Activated CD8-positive, alpha-beta memory T cell treated with anti-CD3 and anti-CD28 coated beads, Interleukin-2, amount 50 U/mL, for 24 hours (primary cell): ENCODE results near the gene LILRB1.
"Not testable (repeated sequence)": the region's sequence is repeated elsewhere in the genome, so short reads cannot be mapped to it uniquely, and the experiment has no call there.

Experiments used
- DNase-seq: peaks from one replicate; pipeline ENCODE4 v3.0.0-alpha.2; 2020; ENCODE audit errors: extremely low read depth

Gene LILRB1

DNA sequence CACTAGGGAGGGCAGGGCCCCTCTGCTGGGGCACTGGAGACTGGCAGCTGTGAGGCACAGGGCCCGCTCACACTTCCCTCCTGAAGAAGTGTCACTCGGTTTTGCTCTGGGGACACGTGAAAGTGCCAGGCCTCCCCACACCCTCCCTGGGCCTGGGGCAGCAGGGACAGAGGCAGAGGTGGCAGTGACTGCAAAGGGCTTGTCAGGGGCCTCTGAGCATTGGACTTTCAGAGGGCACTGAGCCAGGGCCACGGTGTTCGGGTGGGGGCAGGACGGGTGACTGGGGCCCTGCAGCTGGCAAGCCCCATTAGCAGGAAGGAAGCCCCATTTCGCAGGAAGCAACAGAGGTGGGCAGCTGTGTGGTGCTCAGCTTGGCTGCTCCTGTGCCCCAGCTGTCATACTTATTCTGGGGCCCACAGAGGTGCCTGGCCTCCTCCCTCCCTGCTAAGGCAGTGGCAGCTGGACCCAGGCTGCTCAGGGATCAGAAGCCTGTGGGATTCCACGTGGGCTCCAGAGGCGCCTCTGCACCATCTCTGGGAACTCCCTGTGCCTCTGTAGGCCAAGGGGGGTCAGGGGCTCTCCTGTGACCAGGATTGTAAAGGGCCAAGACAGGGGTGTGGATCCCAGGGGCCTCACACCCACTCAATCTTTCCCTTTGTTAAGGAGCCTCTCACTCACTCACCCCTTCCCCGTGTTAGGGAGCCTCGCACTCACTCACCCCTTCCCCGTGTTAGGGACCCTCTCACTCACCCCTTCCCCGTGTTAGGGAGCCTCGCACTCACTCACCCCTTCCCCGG lies 5.2 kb upstream of the LILRB1 start:
- DNase-seq = not testable (repeated sequence)

DNA sequence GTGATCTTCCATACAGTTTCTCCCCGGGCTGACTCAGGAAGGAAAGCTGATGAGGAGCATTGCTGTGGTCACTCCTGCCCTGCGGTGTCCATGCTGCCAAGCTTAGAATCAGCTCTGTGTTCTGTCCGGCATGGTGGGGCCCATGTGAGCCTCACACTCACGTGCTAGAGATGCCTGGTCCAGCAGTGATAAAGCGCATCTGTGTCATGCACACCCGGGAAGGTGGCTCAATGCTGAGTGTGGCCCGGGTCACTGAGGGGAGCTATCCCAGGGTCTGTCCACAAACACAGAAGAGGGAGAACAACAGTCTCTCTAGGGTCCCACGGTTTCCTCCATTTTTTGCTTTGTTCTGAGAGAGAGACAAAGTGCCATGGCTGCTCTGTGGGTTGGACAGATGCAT lies 3.5 kb upstream of the LILRB1 start:
- no peak for DNase-seq

DNA sequence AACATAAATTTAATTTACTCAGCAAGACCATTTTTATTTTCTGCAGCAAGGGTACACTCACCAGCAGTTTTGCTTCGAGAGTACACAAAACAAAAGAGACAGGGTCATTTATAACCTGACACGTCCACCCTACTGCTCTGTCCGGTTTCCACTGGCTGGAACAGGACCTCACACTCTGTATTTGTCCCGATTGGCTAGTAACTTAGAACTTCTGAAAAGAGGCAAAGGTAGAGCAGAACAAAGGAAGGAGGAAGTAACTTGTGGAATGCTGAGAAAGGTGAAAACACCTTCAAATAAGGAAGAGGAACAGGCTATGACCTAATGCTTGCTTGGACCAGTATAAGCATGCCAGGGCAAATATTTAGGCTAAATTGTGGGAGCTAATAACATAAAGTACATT lies 2.4 kb upstream of the LILRB1 start:
- DNase-seq = not testable (repeated sequence)

DNA sequence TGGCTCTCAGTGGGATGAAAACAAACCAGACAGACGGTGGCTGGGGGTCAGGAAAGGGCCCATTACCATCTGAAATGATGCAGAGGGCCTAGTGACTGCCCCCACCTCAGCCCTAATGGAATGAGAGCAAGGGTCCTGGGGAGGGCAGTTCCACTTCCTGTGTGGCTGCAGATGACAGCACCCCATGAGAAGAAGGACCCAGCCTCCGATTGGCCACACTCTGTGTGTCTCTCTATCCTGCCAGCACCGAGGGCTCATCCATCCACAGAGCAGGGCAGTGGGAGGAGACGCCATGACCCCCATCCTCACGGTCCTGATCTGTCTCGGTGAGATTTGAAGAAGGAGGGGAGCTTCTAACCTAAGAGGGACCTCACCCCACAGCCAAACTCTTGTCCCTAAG lies 498 bp downstream of the LILRB1 start:
- DNase-seq = no peak

DNA sequence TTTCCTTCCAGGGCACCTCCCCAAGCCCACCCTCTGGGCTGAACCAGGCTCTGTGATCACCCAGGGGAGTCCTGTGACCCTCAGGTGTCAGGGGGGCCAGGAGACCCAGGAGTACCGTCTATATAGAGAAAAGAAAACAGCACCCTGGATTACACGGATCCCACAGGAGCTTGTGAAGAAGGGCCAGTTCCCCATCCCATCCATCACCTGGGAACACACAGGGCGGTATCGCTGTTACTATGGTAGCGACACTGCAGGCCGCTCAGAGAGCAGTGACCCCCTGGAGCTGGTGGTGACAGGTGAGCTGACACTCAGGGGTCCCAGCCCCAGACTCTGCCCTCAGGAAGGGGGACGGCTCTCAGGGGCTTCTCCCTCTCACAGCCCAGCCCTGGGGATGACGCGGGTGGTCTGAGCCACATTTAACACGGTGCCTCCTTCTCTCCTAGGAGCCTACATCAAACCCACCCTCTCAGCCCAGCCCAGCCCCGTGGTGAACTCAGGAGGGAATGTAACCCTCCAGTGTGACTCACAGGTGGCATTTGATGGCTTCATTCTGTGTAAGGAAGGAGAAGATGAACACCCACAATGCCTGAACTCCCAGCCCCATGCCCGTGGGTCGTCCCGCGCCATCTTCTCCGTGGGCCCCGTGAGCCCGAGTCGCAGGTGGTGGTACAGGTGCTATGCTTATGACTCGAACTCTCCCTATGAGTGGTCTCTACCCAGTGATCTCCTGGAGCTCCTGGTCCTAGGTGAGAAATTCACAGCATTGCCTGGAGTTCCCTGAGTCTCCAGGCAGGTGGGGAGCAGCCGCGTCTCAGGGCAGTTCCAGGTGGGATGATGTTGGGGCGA lies 1.4 kb downstream of the LILRB1 start:
- DNase-seq = not testable (repeated sequence)

DNA sequence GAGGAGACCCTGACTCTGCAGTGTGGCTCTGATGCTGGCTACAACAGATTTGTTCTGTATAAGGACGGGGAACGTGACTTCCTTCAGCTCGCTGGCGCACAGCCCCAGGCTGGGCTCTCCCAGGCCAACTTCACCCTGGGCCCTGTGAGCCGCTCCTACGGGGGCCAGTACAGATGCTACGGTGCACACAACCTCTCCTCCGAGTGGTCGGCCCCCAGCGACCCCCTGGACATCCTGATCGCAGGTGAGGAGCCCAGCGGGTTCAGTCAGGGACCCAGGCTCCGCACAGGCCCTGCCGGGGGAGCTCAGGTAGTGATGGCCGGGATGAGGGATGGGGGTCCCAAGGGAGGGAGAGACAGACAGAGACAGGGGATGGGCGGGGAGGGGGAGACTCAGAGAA lies 2.2 kb downstream of the LILRB1 start:
- not testable (repeated sequence) for DNase-seq

DNA sequence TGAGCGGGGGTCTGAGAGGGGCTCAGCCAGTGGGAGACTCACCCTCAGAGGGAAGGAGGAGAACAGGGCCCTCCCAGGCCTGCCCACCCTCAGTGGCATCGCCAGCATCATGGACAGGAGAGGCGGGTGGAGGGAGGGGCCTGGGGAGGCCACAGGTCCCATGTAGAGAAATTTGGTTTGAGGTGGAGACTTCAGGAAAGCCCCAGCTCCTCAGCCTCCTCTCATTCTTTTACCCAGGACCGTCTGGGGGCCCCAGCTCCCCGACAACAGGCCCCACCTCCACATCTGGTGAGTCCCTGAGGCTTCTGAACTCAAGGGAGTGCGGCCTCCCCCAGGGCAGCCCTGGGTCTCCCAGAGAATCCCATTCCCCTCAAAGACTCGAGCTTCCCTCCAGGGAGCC lies 3.1 kb downstream of the LILRB1 start:
- no peak for DNase-seq

DNA sequence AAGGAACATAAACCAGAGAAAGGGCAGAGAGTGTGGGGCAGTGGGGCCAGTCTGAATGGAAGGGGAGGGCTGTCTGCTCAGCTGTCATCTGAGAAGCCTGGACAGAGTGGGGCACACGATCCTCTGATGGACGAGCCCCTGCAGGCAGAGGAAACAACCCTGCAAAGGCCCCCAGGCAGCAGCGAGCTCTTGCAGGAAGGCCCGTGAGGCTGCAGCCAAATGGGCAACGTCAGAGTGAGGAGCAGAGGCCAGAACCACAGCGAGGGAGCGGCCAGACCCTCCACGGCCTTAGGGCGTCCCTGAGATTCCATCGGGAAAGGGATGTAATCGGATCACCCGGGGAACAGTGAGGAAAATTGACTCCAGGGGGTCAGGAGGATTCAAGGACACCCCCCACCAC lies 5.8 kb downstream of the LILRB1 start:
- not testable (repeated sequence) for DNase-seq

DNA sequence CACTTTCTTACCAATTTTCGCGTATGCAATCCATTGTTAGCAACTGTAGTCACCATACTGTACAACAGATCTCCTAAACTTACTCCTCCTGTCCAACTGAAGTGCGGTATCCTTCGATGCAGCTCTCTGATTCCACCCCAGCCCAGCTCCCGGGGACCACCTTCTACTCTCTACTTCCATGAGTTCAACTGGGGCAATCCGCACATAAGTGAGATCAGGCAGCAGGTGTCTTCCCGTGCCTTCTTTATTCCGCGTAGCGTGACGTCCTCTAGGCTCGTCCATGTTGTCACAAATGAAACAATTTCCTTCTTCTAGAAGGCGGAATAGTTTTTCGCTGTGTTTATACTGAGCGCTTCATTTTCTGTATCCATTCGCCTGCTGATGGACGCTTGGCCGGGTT lies 8.4 kb downstream of the LILRB1 start:
- no peak for DNase-seq

DNA sequence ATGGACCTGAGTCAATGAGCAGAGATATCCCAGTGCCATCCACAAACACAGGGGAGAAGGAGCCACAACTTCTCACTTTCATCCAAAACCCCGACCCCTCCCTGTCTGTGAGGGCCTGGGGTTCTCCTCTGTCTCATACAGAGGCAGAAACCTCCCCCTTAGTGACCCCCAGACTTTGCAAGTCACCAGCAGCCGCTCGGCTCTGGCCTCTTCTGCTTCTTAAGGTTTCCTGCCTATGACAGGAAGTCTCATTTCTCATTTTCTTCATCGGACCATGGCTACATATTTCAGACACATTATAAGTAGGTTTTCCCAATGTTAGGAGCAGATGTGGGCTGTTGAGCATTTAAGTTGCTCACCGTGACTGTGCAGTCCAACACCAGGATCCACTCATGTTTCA lies 12.7 kb downstream of the LILRB1 start:
- not testable (repeated sequence) for DNase-seq

DNA sequence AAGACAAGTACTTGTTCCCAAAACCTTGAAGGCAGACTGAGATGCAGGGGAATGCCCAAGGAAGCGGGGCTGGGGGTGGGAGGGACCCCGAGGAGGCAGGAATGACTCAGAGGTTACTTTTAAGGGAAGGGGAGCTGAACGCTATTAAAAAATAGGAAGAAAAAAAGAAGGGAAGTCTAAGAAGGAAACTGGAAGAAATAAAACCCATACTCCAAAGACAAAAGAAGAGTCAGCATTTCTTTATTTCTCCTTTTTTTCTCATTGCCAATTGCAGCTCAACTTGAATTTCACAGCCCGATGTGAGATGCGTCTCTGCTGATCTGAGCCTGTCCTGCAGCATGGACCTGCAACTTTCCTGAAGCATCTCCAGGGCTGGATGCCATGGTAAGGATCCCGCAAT lies 13.3 kb downstream of the LILRB1 start:
- not testable (repeated sequence) for DNase-seq

DNA sequence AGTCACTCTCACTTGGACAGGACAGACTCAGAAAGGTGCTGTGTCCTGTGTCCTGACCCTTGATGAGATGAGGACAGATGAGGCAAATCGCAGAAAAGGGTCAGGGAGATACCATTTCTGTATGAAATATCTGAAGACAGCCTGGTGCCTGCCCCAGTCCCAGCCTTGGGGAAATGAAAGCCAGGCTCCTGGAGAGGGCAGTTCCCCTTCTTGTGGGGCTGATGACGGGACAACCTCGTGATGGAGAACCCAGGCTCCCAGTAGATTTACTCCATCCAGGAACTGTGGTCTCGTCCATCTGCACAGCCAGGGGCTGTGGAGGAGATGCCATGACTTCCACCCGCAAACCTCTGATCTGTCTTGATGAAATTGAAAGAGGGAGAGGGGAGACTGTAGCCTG lies 13.8 kb downstream of the LILRB1 start:
- no peak for DNase-seq

DNA sequence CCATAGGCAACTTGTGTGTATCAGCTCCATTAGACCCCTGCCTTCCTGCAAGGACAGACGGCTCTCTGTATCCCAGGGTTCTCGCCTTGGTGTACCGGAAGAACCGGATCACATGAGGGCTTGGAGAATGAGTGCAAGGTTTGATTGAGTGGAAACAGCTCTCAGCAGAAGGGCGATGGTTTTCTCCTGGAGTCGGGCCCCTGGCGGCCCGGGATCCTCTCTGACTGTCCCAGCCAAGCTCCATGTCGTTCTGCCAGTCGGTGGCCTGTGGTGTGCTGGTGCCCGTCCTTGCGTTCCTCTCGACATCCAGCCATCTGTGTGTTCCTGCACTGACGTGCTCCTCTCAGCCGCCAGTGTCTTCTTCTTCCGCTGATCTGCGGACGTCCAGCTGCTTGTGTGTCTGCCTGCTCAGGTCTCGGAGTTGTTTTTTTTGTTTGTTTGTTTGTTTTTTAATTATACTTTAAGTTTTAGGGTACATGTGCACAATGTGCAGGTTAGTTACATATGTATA lies 16.1 kb downstream of the LILRB1 start:
- no peak for DNase-seq

DNA sequence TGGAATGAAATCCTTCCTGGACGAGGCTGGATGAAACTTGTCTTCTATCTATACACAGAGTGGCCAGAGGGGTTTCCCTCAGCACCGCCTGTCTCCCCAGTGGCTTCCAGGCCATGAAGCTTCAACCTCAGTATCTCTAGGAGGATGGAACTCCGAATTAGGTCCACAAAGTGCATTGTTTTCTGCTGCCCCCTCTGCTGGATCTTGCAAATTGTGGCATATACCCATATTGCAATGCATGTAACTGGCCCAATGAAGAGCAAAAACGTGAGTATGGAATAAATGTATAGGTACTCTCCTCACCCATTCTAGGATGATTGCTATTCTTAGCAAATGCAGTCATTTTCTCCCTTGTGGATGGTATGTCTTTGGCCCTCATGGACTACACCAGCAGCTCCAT lies 17.8 kb downstream of the LILRB1 start:
- DNase-seq = no peak

DNA sequence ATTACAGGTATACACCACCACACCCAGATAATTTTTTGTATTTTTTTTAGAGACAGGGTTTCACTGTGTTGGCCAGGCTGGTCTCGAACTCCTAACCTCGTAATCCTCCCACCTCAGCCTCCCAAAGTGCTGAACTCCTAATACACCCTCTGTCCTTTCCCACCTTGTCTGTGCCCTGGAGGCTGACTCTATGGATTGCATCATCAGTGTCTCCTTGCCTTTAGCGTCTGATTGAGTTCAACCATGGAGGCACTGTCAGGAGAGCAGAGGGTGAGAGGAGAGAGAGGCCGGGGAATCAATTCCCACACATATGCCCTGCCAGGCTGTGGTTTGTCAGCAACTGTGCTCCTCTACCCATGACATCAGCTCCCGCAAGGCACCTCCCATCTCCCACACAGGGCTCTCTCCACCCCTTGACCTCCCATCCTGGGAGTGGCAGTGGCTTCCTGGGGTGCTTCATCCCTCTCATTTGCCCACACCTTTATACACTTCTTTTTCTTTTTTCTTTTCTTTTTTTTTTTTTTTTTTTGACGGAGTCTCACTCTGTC lies 19.9 kb downstream of the LILRB1 start:
- no peak for DNase-seq

DNA sequence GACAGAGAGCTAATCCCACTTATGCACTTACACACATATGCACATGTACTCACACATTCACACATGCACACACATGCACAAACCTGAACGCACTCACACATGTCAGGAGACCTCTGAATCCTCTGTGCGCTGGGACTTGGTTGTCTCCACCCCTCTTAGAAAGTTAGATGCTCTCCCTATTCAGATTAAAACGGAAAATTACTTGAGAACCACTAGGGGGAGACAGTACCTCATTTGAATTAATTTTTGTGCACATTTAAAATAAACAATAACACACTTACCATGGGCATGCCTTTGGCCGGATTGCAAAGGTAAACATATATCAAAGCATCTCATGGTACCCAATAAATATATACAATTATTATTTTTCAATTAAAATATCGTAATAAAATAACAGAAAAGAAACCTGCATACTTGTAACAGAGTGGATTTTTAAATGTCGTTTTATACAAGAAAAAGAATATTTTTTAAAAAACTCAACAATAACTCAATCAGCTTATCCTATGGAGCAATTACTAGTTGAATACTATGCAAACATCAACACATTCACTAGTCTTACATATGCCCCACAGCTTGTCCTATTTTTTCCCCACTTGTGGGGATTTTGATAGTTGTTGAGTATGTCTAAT lies 23.0 kb downstream of the LILRB1 start:
- no peak for DNase-seq

DNA sequence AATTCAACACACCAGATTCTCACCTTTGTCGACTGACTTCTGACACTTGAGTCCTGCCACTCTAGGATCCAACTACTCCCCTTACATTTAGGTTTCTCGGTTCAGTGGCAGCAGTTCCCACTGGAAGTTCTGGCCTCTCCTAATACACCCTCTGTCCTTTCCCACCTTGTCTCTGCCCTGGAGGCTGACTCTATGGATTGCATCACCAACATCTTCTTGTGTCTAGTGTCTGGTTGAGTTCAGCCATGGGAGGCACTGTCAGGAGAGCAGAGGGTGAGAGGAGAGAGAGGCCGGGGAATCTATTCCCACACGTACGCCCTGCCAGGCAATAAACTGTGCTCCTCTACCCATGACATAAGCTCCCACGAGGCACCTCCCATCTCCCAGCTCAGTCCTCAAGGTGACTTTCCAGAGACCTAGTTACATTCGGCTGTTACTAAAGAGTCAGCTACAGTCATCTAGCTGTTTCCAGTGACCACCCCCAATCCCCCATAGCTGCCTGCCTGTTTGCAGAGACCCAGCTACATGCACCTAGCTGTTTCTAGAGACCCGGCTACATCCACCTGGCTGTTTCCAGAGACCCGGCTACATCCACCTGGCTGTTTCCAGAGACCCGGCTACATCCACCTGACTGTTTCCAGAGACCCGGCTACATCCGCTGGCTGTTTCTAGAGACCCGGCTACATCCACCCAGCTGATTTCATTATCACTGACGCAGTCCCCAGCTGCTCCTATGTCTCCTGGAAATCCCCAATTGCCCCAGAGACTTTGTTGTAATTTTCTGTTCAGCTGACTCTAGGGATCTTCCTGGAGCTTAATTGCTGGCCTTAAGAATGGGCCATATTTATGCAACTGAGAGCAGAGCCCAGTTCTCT lies 24.4 kb downstream of the LILRB1 start:
- DNase-seq = no peak

DNA sequence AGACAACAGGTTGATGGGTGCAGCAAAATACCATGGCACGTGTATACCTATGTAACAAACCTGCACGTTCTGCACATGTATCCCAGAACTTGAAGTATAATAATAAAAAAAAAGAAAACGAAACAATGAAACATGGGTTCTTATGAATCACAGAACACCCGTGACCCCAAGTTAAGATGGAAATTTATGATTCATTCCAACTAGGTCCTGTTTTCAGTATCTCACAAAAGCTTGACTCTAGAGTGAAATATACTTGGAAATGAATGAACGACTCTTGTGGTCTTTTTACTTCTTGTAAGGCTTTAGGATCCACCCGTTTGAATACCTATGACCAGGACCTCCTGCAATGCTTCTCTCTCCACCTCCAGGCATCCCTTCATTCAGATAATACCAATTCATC lies 29.0 kb downstream of the LILRB1 start:
- no peak for DNase-seq

DNA sequence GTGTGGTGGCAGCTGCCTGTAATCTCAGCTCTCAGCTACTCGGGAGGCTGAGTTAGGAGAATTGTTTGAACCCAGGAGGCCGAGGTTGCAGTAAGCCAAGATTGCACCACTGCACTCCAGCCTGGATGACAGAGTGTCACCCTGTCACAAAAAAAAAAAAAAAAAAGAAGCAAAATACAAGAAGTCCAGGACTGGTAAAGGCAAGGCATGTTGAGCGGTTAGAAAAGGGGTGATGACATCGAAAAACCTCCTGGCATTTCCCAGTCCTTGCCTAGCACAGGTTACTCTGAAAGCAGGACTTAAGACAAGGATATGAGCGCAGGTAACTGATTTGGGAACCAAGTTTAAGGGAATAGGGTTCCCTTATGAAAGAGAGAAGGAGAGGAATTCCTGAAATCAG lies 30.0 kb downstream of the LILRB1 start:
- DNase-seq = no peak

DNA sequence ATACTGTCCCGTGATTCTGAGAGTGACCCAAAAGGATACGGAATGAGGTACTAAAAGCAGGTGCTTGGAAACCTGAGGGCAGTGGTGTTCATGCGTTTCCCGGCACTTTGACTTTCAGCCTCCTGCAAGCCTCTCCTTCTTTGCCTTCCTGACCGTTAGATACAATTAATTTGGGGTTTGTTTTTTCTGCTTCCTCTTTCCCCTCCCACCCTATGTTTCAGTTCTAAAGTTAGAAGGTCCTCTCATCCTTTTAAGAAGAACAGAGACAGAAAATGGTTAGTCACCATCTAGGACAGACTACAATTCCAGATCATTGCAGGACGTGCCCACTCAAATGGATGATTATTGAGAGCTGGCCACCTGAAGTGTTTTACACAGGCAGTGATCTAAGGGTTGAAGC lies 30.7 kb downstream of the LILRB1 start:
- no peak for DNase-seq

DNA sequence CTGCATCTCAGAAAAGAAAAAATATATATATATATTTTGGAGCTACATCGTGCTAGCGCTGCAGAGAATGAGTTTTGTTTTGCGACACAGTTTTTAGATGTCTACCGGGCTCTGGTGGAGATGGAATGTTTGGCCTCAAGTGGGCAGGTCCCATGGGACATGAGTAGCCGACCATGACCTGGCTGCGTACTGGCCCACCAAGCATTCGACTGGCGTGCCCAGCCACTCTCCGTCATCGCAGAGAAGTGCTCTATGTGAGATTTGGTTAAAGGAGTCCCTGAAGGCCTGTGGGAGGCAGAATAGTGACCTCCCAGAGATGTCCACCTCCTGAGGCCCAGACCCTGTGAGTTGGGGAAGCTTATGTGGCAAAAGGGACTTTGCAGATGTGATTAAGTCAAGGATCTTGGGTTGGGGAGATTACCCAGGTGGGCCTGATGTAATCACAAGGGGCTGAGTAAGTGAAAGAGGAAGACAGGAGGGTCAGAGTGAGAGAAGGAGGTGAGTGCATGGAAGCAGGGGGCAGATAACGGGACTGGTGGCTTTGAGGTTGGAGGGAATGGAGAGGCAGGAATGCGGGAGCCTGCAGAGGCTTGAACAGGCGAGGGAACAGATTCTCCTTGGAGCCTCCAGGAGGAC lies 31.7 kb downstream of the LILRB1 start:
- no peak for DNase-seq
